NOMO-1 treated with dmso at 0.1 percent for 144 hours (cell line): ENCODE measurements around the gene MCM10.
"Not testable (repeated sequence)": the region's sequence is repeated elsewhere in the genome, so short reads cannot be mapped to it uniquely, and the experiment has no call there.

ENCODE experiments used
- DNase-seq: peaks from one replicate; lab custom pipeline; 2025; ENCODE audit not compliant: unreplicated experiment; lab: John Stamatoyannopoulos, UW

The MCM10 gene

DNA sequence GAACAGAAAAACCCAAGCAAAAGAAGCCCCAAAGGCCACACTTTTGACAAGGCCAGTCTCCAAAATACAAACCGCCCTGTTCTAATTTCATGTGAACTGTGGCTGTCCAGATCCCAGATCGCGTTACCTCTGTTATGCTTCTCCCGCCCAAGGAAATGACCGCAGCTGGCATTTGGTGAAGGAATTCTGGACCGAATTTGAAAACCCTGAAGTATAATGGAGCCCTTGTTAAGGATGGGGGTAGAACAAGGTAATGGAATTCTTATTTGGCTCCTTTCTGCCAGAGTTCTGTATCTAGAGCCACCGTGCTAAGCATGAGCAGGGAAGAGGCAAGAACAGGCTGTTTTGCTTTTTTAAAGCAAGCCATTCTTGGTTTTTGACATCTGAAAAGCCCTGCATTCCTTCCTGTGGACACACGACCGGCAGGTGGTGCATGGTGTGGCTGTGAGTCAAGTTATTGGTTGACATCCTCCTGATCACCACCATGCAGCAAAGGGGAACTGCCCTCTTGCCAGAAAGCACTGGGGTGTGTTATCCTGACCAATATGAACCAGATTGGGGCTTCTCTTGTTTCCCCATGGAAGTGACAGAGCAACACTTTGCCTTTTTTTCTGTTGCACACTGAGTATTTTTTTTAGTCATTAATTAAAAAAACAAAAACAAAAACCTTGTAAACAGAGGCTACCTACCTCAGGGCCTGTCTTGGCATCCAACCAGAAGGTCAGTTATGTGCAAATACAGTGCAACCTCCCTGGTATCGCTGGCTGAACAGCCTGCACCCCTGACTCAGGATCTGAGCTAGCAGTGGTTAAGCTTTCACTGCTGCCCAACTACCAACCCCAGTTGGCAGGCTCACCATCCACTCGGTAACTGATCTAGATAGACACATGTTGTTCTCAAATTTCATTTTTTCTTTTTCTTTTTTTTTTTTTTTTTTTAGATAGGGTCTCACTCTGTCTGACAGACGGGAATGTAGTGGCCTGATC lies 58.6 kb downstream of the MCM10 start:
- DNase-seq, result no peak

GRCh38 chr10:13221572-13221971 lies 60.2 kb downstream of the MCM10 start:
- DNase-seq, result no peak

- no peak for DNase-seq
Measured at GRCh38 chr10:13222151-13222550, 60.8 kb downstream of the MCM10 start.

DNA sequence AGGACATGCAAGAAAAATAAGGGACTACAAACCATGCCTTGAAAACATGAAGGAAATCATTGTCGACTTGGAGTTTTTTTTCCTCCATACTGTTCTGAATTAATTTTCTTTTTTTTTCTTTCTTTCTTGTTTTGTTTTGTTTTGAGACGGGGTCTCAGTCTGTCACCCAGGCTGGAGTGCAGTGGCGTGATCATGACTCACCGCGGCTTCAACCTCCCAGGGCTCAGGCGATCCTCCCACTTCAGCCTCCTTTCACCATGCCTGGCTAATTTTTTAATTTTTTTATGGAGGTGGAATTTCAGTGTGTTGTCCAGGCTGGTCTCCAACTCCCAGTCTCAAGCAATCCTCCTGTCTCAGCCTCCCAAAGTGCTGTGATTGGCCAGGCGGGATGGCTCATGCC lies 61.2 kb downstream of the MCM10 start:
- DNase-seq, result no peak

DNA sequence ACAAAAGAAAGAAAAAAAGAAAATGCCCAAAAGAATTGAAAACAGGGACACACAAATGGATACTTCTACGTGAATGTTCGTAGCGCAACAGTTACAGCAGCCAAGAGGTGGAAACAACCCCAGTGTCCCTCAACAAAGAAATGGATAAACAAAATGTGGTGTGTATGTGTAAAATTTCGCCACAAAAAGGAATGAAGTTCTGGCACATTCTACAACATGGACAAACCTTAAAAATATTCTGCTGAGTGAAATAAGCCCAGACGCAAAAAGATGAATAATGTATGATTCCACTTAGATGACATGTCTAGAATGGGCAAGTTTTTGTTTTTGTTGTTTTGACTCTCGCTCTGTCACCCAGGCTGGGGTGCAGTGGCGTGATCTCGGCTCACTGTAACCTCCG lies 61.9 kb downstream of the MCM10 start:
- DNase-seq, result no peak

DNA sequence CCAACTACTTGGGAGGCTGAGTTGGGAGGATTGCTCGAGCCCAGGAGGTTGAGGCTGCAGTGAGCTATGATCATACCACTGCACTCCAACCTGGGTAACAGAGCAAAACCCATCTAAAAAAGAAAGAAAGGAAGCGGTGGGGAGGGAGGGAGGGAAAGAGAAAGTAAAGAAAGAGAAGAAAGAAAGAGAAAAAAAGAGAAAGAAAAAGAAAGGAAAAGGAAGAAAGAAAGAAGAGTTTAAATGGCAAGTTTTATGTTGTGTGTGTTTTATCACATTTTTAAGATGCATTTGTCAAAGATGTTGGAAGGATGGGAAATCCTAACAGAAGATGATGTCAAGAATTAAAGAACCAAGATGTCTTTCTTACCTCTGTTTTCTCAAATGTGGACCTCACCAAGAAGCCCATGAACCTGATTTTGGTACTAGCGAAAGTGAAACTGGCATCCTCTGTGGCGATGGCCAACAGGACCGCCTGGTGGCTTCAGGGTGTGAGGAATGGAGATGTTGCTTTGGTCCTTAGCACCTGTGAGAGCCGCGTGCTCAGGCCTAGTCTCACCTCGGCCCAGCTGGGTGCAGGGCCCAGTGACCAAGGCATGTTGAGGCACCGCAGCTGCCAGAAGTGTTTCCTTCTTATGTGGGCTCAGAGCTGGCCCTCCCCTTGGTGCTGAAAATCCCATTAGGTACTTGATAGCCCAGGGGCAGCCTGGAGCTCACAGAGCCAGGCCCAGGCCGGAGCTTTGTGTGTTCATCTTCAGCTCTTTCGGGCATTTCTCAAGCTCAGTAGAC lies 63.0 kb downstream of the MCM10 start:
- DNase-seq, result no peak

- DNase-seq, result no peak
Measured at GRCh38 chr10:13225601-13226000, 64.2 kb downstream of the MCM10 start.

GRCh38 chr10:13227031-13227430 lies 65.7 kb downstream of the MCM10 start:
- no peak for DNase-seq

- DNase-seq, result no peak
Measured at GRCh38 chr10:13231190-13231589, 69.8 kb downstream of the MCM10 start.

GRCh38 chr10:13231808-13232207 lies 70.5 kb downstream of the MCM10 start:
- DNase-seq, result no peak

DNA sequence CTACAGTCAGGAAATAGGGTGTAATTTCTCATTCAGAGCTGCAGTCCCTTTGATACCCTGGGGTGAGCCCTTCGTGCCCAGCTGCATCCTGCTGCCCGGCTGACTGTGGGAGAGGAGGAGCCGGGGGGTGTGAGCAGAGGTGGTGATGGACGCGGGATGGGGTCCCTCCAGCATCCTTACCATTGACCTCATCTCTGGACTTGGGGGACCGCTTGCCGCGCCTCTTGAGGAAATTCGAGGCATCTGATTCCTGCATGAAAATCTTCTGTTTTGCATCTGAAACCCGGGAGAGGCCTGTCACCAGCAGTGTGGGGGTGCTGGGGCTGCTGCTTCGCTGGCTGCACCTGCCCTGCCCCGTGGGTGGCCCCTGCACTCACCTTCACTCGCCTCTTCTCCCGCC lies 72.0 kb downstream of the MCM10 start:
- no peak for DNase-seq

- no peak for DNase-seq
Measured at GRCh38 chr10:13234172-13234571, 72.8 kb downstream of the MCM10 start, which contains the start of gene UCMA. Gene UCMA, minus strand, starts transcription at chr10:13234374. Its CDS starts 116 bp downstream, at chr10:13234258.

DNA sequence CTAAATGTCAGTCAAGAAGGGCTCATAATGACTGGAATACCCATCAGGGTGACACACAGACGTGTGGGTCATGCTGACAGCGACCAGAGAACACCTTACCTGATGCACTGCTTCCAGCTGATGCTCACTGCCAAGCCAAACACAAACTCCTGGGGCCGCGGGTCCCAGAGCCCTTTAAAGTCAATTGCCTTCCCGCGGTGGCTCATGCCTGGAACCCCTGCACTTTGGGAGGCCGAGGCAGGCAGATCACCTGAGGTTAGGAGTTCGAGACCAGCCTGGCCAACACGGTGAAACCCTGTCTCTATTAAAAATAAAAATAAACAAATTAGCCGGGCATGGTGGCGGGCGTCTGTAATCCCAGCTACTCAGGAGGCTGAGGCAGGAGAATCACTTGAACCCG lies 73.4 kb downstream of the MCM10 start:
- not testable (repeated sequence) for DNase-seq

DNA sequence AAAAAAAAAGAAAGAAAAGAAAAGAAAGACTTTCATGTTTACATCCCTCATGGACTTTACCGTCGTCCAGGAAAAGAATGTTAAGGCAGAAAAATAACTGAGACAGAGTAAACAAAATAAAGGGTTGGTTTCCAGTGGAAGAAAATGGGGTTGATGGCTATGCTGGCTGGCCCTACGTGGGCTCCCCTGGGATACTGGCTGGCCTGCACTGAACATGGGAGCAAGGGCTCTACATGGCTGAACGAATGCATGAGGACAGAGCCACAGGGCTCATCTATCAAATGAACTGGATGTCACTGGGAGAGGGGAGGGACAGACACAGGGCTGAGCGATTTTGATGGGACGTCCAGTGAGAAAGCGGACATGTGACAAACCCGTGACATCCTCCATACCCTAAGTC lies 75.3 kb downstream of the MCM10 start:
- no peak for DNase-seq

GRCh38 chr10:13238271-13239077 lies 77.1 kb downstream of the MCM10 start:
- no peak for DNase-seq

DNA sequence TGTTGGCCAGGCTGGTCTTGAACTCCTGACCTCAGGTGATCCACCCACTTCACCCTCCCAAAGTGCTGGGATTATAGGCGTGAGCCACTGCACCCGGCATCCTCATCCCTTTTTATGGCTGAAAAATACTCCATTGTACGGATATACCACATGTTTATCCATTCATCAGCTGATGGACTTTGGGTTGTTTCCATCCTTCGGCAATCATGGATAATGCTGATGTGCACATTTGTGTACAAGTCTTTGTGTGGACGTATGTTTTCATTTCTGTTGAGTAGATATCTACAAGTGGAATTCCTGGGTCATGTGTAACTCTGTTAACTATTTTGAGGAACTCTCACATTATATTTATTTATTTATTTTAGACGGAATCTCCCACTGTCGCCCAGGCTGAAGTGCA lies 78.6 kb downstream of the MCM10 start:
- no peak for DNase-seq

DNA sequence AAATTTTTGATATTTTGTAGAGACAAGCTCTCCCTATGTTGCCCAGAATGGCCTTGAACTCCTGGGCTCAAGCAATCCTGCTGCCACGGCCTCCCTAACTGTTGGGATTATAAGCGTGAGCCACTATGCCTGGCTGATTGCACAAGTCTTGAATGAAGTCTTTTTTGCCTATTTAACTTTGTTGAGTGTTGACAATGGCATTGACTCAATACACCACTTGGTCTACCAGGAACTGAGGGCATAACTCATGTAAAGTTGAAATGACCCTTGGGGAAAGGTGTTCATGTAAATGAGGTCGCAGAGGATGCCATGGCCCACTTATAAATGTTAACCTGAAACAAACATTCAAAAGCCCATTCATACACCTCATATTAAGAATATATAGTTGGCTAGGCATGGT lies 80.3 kb downstream of the MCM10 start:
- no peak for DNase-seq

DNA sequence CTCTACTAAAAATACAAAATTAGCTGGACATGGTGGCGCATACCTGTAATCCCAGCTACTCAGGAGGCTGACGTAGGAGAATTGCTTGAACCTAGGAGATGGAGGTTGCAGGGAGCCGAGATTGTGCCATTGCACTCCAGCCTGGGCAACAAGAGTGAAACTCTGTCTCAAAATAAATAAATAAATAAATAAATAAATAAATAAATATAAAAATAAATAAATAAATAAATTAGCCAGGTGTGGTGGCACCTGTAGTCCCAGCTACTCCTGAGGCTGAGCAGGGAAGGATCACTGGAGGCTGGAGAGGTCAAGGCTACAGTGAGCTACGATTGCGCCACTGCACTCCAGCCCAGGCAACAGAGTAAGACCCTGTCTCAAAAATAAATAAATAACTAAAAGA lies 80.9 kb downstream of the MCM10 start:
- not testable (repeated sequence) for DNase-seq

DNA sequence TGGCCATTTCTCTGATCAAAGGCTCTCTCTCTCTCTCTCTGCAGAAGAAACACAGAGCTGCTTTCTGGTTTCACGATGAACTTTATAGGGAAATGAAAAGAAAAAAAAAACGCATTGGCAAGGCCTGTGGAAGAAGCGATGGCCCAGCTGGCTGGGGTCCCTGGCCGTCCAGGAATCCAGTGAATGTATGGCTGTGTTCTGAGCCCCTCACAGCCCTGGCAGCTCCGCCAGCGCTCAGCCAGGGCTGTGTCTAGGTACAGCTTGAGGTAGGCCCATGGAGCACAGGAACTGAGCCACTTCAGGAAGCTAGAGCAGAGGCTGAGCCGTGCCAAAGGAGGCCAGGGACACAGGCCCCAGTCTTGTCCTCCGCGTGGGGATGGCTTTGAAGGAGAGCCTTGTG lies 85.9 kb downstream of the MCM10 start:
- DNase-seq, result no peak

DNA sequence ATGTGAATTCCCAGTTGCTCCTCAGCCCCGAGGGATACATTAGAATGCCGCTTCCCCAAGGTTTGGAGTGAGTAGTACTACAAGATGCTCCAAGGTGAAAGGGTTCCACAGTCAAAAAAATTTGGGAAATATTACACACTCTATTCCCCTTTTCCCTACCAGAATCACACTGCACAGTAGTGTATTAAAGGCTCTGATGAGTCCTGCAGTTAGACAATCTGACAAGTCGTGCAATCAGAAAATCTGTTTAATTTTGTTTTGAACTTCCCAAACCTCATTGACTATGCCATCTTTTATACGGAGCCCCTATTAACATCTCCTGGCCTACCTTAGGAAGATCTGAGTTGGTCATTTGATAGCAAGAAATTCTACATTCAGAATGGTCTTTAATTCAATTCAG lies 86.4 kb downstream of the MCM10 start:
- no peak for DNase-seq

DNA sequence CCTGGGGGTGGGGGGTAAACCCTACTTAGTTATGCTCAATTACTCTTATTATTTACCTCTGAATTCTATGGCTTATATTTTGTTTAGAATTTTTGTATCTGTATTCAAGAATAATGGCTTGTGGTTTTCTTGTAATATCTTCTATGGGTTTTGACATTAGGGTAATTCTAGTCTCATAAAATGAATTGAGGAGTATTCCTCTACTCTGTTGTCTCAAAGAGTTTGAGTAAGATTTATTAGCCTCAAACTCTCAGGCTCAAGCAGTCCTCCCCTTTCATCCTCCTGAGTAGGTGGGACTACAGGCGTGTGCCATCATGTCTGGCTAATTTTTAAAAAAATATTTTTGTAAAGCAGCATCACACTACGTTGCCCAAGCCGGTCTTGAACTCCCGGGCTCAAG lies 92.4 kb downstream of the MCM10 start:
- no peak for DNase-seq
